ENCODE data around the gene RYR2.

RYR2 gene

GRCh38 chr1:237685551-237685950 lies 643.6 kb downstream of the RYR2 start:
- no peak for DNase-seq

- no peak for DNase-seq
Observed at GRCh38 chr1:237687804-237688203, 645.8 kb downstream of the RYR2 start.

- no peak for DNase-seq
Observed at GRCh38 chr1:237690656-237691055, 648.7 kb downstream of the RYR2 start.

- DNase-seq = no peak
Observed at GRCh38 chr1:237692255-237692654, 650.3 kb downstream of the RYR2 start.

- no peak for DNase-seq
Observed at GRCh38 chr1:237695878-237696277, 653.9 kb downstream of the RYR2 start.

GRCh38 chr1:237700181-237700580 lies 658.2 kb downstream of the RYR2 start:
- DNase-seq = no peak

GRCh38 chr1:237701534-237701933 lies 659.5 kb downstream of the RYR2 start:
- no peak for DNase-seq

- DNase-seq = no peak
Observed at GRCh38 chr1:237702161-237702560, 660.2 kb downstream of the RYR2 start.

GRCh38 chr1:237705462-237705861 lies 663.5 kb downstream of the RYR2 start:
- DNase-seq = no peak

GRCh38 chr1:237709355-237709754 lies 667.4 kb downstream of the RYR2 start:
- no peak for DNase-seq

GRCh38 chr1:237711281-237711680 lies 669.3 kb downstream of the RYR2 start:
- DNase-seq = no peak

GRCh38 chr1:237712082-237712481 lies 670.1 kb downstream of the RYR2 start:
- DNase-seq = no peak

- DNase-seq = no peak
Observed at GRCh38 chr1:237712586-237713157, 670.7 kb downstream of the RYR2 start.

- no peak for DNase-seq
Observed at GRCh38 chr1:237713916-237714315, 671.9 kb downstream of the RYR2 start.

GRCh38 chr1:237717106-237717505 lies 675.1 kb downstream of the RYR2 start:
- DNase-seq = no peak

- no peak for DNase-seq
Observed at GRCh38 chr1:237730826-237731350, 688.9 kb downstream of the RYR2 start.

- DNase-seq = no peak
Observed at GRCh38 chr1:237732657-237733056, 690.7 kb downstream of the RYR2 start.

GRCh38 chr1:237736372-237737029 lies 694.5 kb downstream of the RYR2 start:
- DNase-seq = no peak

- DNase-seq = no peak
Observed at GRCh38 chr1:237737448-237737847, 695.5 kb downstream of the RYR2 start.

- no peak for DNase-seq
Observed at GRCh38 chr1:237737938-237738610, 696.1 kb downstream of the RYR2 start.

GRCh38 chr1:237740846-237741245 lies 698.9 kb downstream of the RYR2 start:
- no peak for DNase-seq

GRCh38 chr1:237745545-237745944 lies 703.6 kb downstream of the RYR2 start:
- no peak for DNase-seq

GRCh38 chr1:237748171-237748960 lies 706.4 kb downstream of the RYR2 start:
- no peak for DNase-seq

Data from suppressor macrophage treated with lipopolysaccharide for 1 hour (primary cell).